Liver (tissue), 3 donors: Measurements from ENCODE around the gene GFRA4.

Experiments
- EGR1 ChIP-seq, 2 donors: IDR thresholded peaks; 2 replicates each; pipeline ENCODE4 v1.6.1; 2016 to 2018; ENCODE audit warnings: antibody characterized with exemption in 2 of 2, low read depth in 2 of 2
- FOXA1 ChIP-seq: IDR thresholded peaks from 2 replicates; pipeline ENCODE4 v1.6.1; 2016; ENCODE audit warnings: antibody characterized with exemption
- HNF4G ChIP-seq: IDR thresholded peaks from 2 replicates; pipeline ENCODE4 v1.6.1; 2016; ENCODE audit warnings: antibody characterized with exemption
- JUND ChIP-seq, 2 donors: IDR thresholded peaks; 2 replicates each; pipeline ENCODE4 v1.6.1; 2016; ENCODE audit warnings: antibody characterized with exemption in 2 of 2
- RAD21 ChIP-seq, 2 donors: IDR thresholded peaks; 2 replicates each; pipeline ENCODE4 v1.6.1; 2016; ENCODE audit warnings: antibody characterized with exemption in 2 of 2, mild to moderate bottlenecking in 2 of 2
- RXRA ChIP-seq, 2 donors: IDR thresholded peaks; 2 replicates each; pipeline ENCODE4 v1.6.1; 2017 to 2018; ENCODE audit warnings: antibody characterized with exemption in 2 of 2, mild to moderate bottlenecking in 1 of 2
- SP1 ChIP-seq: IDR thresholded peaks from 2 replicates; pipeline ENCODE4 v1.6.1; 2018; ENCODE audit warnings: antibody characterized with exemption, mild to moderate bottlenecking
- TAF1 ChIP-seq: conservative IDR thresholded peaks from 2 replicates; pipeline ENCODE4 v1.6.1; 2016; ENCODE audit warnings: antibody characterized with exemption, mild to moderate bottlenecking
- YY1 ChIP-seq: IDR thresholded peaks from 2 replicates; pipeline ENCODE4 v1.6.1; 2016; ENCODE audit warnings: antibody characterized with exemption, mild to moderate bottlenecking
- TF ChIP-seq, protein P1 (sequence below): fragments of 150-350 bp; IDR thresholded peaks from 2 replicates; pipeline ENCODE4 v1.5.1; 2017; ENCODE audit warnings: improper control_type of control experiment, low read depth, low read length; ENCODE audit not compliant: missing input control
- TF ChIP-seq, protein P2 (sequence below): IDR thresholded peaks from 2 replicates; pipeline ENCODE4 v1.6.1; 2016; ENCODE audit warnings: antibody characterized with exemption, mild to moderate bottlenecking
- TF ChIP-seq, protein P3 (sequence below): IDR thresholded peaks from 2 replicates; pipeline ENCODE4 v1.6.1; 2016; ENCODE audit warnings: antibody characterized with exemption
- donor health status: healthy.
- donor health status: healthy.

DNA sequence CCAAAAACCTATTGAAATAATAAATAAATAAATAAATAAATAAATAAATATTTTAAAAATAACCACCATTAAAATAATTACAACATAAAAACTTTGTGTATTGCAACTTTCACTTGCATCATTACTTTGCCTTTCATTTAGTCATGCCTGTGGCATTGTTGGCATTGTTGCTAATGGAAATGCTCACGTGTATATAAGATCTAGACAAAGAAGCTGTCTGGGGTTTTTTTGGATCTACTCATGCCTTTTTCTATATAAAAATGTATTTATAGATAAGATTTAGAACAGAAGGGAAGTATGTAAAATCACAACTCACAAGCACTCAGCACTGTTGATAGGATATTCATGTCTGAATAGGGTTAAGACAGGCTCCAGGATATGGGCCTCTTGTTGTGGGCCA lies 27.9 kb downstream of the GFRA4 start:
- TF ChIP-seq, protein P1, sequence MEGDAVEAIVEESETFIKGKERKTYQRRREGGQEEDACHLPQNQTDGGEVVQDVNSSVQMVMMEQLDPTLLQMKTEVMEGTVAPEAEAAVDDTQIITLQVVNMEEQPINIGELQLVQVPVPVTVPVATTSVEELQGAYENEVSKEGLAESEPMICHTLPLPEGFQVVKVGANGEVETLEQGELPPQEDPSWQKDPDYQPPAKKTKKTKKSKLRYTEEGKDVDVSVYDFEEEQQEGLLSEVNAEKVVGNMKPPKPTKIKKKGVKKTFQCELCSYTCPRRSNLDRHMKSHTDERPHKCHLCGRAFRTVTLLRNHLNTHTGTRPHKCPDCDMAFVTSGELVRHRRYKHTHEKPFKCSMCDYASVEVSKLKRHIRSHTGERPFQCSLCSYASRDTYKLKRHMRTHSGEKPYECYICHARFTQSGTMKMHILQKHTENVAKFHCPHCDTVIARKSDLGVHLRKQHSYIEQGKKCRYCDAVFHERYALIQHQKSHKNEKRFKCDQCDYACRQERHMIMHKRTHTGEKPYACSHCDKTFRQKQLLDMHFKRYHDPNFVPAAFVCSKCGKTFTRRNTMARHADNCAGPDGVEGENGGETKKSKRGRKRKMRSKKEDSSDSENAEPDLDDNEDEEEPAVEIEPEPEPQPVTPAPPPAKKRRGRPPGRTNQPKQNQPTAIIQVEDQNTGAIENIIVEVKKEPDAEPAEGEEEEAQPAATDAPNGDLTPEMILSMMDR = no peak
- TF ChIP-seq, protein P2, sequence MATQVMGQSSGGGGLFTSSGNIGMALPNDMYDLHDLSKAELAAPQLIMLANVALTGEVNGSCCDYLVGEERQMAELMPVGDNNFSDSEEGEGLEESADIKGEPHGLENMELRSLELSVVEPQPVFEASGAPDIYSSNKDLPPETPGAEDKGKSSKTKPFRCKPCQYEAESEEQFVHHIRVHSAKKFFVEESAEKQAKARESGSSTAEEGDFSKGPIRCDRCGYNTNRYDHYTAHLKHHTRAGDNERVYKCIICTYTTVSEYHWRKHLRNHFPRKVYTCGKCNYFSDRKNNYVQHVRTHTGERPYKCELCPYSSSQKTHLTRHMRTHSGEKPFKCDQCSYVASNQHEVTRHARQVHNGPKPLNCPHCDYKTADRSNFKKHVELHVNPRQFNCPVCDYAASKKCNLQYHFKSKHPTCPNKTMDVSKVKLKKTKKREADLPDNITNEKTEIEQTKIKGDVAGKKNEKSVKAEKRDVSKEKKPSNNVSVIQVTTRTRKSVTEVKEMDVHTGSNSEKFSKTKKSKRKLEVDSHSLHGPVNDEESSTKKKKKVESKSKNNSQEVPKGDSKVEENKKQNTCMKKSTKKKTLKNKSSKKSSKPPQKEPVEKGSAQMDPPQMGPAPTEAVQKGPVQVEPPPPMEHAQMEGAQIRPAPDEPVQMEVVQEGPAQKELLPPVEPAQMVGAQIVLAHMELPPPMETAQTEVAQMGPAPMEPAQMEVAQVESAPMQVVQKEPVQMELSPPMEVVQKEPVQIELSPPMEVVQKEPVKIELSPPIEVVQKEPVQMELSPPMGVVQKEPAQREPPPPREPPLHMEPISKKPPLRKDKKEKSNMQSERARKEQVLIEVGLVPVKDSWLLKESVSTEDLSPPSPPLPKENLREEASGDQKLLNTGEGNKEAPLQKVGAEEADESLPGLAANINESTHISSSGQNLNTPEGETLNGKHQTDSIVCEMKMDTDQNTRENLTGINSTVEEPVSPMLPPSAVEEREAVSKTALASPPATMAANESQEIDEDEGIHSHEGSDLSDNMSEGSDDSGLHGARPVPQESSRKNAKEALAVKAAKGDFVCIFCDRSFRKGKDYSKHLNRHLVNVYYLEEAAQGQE = no peak
- TF ChIP-seq, protein P3, sequence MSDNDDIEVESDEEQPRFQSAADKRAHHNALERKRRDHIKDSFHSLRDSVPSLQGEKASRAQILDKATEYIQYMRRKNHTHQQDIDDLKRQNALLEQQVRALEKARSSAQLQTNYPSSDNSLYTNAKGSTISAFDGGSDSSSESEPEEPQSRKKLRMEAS = no peak
- TF ChIP-seq EGR1 (IDR thresholded peaks at IDR 0.05; ENCODE audit: low read depth in 2 of 2) (no peak), JUND (IDR thresholded peaks at IDR 0.05) (no peak), TAF1 (no peak), HNF4G (no peak), SP1 (no peak), RAD21 (IDR thresholded peaks at IDR 0.05) (no peak), FOXA1 (no peak), RXRA (IDR thresholded peaks at IDR 0.05) (no peak), YY1 (no peak)
